ENCODE results near the gene S100A2. TPM values are rescaled to one million over a fixed set of nuclear protein-coding genes. Genes with fewer than 3 reads are reported as not detected.
"Not testable (repeated sequence)": the region's sequence is repeated elsewhere in the genome, so short reads cannot be mapped to it uniquely, and the experiment has no call there.

S100A2 gene
- total RNA-seq, 4 donors from 2014 or later: 949 to 3,544 (median 1,180) TPM

DNA sequence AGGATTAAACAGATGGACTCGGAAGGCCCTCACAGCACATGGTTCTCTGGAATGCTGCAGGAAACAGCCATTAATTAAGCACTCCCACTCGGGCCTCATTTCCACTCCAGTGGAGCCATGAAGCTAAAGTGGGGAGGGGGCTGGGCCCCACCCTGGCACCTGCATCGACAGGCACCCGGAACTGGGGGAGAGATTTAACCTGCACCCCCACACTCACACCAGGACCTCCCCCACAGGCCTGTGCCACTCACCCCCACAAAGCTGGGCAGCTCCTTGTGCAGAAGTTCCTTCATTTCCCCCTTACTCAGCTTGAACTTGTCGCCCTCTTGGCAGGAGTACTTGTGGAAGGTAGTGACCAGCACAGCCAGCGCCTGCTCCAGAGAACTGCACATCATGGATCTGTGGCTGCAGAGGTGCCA lies 2.2 kb downstream of the S100A2 start:
- no peak for TF ChIP-seq POLR2A (IDR thresholded peaks at IDR 0.05)
- no peak for TF ChIP-seq CTCF (IDR thresholded peaks at IDR 0.05)
- no peaks in the 10 kb centered on the region for H3K9me3 ChIP-seq
- peaks cover 32 to 76% (median 33%) of the 10 kb centered on the region in 3 donors for H3K4me1 ChIP-seq
- peaks cover 6 to 34% (median 6%) of the 10 kb centered on the region in 3 donors for H3K36me3 ChIP-seq
- H3K27me3 ChIP-seq: no peaks in the 10 kb centered on the region
- 24 to 42% methylated on average over 2 to 6 of the region's 6 CpGs for WGBS, 2 donors
- no peak for DNase-seq
- intact Hi-C loops (cut with DNase I): loop anchor here (10.0 kb wide), 1 partner anchor 49 kb away; no protein-coding TSS in a partner anchor
- peak overlapping the region; percentile 41 to 59 (median 53) for H3K4me3 ChIP-seq
- peak overlapping the region; percentile 95 to 100 (median 99) for H3K27ac ChIP-seq

GRCh38 chr1:153562021-153562420 lies 3.6 kb downstream of the S100A2 start:
- intact Hi-C loops (cut with DNase I): loop anchor here (10.0 kb wide), 1 partner anchor 47 kb away; no protein-coding TSS in a partner anchor
- peaks cover 6 to 38% (median 6%) of the 10 kb centered on the region in 3 donors for H3K36me3 ChIP-seq
- H3K4me3 ChIP-seq: peak overlapping the region; percentile 41 to 59 (median 53)
- peak overlapping the region; percentile 37 to 100 (median 97) for H3K27ac ChIP-seq
- H3K27me3 ChIP-seq, H3K9me3 ChIP-seq, DNase-seq: not testable (repeated sequence)
- peaks cover 18 to 66% (median 18%) of the 10 kb centered on the region in 3 donors for H3K4me1 ChIP-seq
- WGBS, 2 donors: 36 to 56% methylated on average over 3 of the region's 3 CpGs

DNA sequence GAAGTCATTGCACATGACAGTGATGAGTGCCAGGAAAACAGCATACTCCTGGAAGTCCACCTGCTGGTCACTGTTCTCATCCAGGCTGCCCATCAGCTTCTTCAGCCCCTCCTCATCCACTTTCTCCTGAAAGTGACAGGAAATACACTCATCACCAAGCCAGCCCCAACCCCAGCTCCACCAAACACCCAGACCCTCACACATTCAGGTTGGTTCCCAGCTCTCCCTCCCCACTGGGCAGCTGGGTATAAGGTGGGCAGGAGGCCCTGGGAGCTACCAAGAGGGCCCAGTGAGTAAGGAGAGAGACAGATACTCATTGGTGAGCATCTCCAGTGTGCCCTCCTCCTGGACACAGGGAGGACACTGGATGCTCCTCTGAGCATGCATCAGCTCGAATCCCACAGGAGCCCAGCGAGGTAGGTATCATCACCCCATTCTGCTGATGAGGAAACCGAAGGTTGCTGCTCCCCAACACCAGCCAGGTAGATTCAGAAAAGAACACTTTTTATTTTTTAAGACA lies 4.1 kb downstream of the S100A2 start:
- 54 to 67% methylated on average over 1 to 3 of the region's 3 CpGs for WGBS, 2 donors
- intact Hi-C loops (cut with DNase I): loop anchor here (10.0 kb wide), 1 partner anchor 47 kb away; no protein-coding TSS in a partner anchor

DNA sequence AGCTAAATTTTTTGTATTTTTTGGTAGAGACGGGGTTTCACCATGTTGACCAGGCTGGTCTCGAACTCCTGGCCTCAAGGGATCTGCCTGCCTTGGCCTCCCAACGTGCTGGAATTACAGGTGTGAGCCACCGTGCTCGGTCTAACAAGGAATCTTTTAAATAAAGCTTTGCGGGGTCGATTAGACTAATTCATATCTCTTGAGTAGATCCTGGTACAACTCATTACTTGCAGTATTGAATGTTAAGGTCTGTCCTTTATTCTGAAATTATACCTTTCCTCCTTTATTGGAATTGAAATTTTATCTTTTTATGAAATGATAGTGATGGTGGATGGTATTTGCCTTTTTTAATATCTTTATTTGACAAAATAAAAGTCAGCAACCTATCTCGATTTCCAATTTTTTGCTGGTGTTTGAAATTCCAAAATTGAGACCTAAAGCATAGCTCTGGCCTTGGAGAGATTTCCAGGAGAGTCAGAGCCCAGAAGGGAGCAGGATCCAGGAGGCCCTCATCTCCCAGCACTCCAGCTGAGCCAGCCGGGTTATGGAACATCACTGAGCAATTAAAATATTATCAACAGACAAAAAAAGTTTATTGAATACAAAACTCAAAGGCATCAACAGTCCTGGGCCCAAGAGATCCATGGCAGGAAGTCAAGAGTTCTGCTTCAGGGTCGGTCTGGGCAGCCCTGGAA lies 4.7 kb downstream of the S100A2 start:
- Histone ChIP-seq H3K27ac (peak overlapping the region; percentile 37 to 100 (median 97)), H3K4me3 (no peak overlapping the region), H3K36me3 (peaks cover 6 to 40% (median 6%) of the 10 kb centered on the region in 3 donors), H3K4me1 (peaks cover 7 to 55% (median 7%) of the 10 kb centered on the region in 3 donors), H3K9me3 (no peaks in the 10 kb centered on the region), H3K27me3 (no peaks in the 10 kb centered on the region)
- intact Hi-C loops (cut with DNase I): loop anchor here (10.0 kb wide), 1 partner anchor 46 kb away; no protein-coding TSS in a partner anchor
- DNase-seq: no peak
- WGBS, 2 donors: 47 to 67% methylated on average over 10 of the region's 10 CpGs
- TF ChIP-seq POLR2A (IDR thresholded peaks at IDR 0.05): no peak
- no peak for TF ChIP-seq CTCF (IDR thresholded peaks at IDR 0.05)

More for the DNA sequence above, 4.1 kb downstream of the S100A2 start:
- peaks cover 6 to 38% (median 6%) of the 10 kb centered on the region in 3 donors for H3K36me3 ChIP-seq
- H3K27ac ChIP-seq: peak overlapping the region; percentile 37 to 100 (median 97)
- H3K4me3 ChIP-seq: peak overlapping the region in 3 of 4 donors; percentile 50 to 59 (median 56)
- peak in 1 of 6 experiments; percentile 6 for TF ChIP-seq CTCF (IDR thresholded peaks at IDR 0.05)
- TF ChIP-seq POLR2A (IDR thresholded peaks at IDR 0.05): no peak
- H3K9me3 ChIP-seq: no peaks in the 10 kb centered on the region
- no peaks in the 10 kb centered on the region for H3K27me3 ChIP-seq
- H3K4me1 ChIP-seq: peaks cover 13 to 61% (median 13%) of the 10 kb centered on the region in 3 donors
- DNase-seq: no peak

- 76 to 87% methylated on average over 2 of the region's 2 CpGs for WGBS, 2 donors
- Histone ChIP-seq H3K36me3 (peaks cover 6 to 46% (median 6%) of the 10 kb centered on the region in 3 donors), H3K27me3 (no peaks in the 10 kb centered on the region), H3K4me3 (no peak overlapping the region), H3K27ac (peak overlapping the region in 2 of 4 donors; percentile 1 to 40), H3K4me1 (peaks cover under 1 to 52% (median under 1%) of the 10 kb centered on the region in 3 donors), H3K9me3 (no peaks in the 10 kb centered on the region)
- DNase-seq: no peak
- intact Hi-C loops (cut with DNase I): loop anchor here (10.0 kb wide), 1 partner anchor 45 kb away; no protein-coding TSS in a partner anchor
- TF ChIP-seq POLR2A (IDR thresholded peaks at IDR 0.05) (no peak), CTCF (IDR thresholded peaks at IDR 0.05) (no peak)
Observed at GRCh38 chr1:153560241-153560640, 5.4 kb downstream of the S100A2 start.

Data from esophagus squamous epithelium (tissue), 5 donors.